ENCODE results near the gene SOX18. TPM values are rescaled to one million over a fixed set of nuclear protein-coding genes. Genes with fewer than 3 reads are reported as not detected.

SOX18 gene
- total and polyA plus RNA-seq, 2 of the 13 experiments (the other 11 are each of a cell fraction or from before 2014, with no cell fraction given), result 1.6 to 1.9 TPM

DNA sequence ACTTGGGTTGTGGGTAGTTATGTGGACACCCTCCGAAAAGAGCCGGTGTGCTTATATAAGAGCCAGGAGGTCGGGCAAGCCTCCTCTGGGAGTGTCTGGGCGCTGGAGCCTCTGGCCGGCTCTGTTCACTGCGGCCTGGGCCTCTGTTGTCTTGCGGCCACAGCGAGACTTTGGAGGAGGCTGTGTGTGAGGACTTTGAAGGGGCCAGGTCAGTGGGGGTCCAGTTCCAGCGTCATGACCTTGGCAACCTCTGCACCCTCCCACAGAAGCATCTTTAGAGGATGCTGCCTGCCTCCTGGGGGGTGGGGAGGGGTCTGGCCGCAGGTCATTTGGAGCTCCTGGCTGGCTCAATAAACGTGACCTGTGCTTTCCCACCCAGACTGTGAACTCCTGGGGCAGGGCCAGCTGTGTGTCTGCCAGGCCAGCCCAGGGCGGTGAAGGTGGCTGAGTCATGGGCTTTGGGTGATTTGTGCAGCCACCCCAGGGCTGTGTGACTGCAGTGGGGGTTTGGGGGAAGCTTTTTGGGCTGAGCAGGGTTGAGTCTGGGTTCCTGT, 14.8 kb upstream of the SOX18 start (continued):
- TF ChIP-seq, protein P1, sequence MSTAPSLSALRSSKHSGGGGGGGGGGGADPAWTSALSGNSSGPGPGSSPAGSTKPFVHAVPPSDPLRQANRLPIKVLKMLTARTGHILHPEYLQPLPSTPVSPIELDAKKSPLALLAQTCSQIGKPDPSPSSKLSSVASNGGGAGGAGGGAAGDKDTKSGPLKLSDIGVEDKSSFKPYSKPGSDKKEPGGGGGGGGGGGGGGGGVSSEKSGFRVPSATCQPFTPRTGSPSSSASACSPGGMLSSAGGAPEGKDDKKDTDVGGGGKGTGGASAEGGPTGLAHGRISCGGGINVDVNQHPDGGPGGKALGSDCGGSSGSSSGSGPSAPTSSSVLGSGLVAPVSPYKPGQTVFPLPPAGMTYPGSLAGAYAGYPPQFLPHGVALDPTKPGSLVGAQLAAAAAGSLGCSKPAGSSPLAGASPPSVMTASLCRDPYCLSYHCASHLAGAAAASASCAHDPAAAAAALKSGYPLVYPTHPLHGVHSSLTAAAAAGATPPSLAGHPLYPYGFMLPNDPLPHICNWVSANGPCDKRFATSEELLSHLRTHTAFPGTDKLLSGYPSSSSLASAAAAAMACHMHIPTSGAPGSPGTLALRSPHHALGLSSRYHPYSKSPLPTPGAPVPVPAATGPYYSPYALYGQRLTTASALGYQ (CRISPR knock-in tag; IDR thresholded peaks at IDR 0.05), result no peak
- TF ChIP-seq SMARCC2 (IDR thresholded peaks at IDR 0.05) (no peak), ZNF33B (CRISPR knock-in tag; IDR thresholded peaks at IDR 0.05) (no peak), HOMEZ (CRISPR knock-in tag; IDR thresholded peaks at IDR 0.05; ENCODE audit: low read depth) (peak; percentile 4; the same call in 1 of the 2 replicates), TP53 (CRISPR knock-in tag; conservative IDR thresholded peaks at IDR 0.05) (no peak), ZNF350 (CRISPR knock-in tag; IDR thresholded peaks at IDR 0.05; ENCODE audit: borderline replicate concordance, low read depth) (no peak), U2AF1 (optimal IDR thresholded peaks at IDR 0.05; ENCODE audit: low read depth, low read length) (peak; percentile 7), ZNF574 (CRISPR knock-in tag; IDR thresholded peaks at IDR 0.05) (no peak), ZFP82 (CRISPR knock-in tag; IDR thresholded peaks at IDR 0.05; ENCODE audit: borderline replicate concordance) (0 out of 2 replicates have a peak, but pooled peaks have one; percentile 73), ONECUT2 (CRISPR knock-in tag; IDR thresholded peaks at IDR 0.05) (no peak), ZNF883 (CRISPR knock-in tag; IDR thresholded peaks at IDR 0.05; ENCODE audit: not compliant biosample characterization) (no peak), FOXC1 (CRISPR knock-in tag; IDR thresholded peaks at IDR 0.05; ENCODE audit: borderline replicate concordance) (no peak; the same call in 1 of the 2 replicates), ZNF160 (CRISPR knock-in tag; IDR thresholded peaks at IDR 0.05) (no peak), TBP (CRISPR knock-in tag; IDR thresholded peaks at IDR 0.05) (no peak), ZSCAN9 (CRISPR knock-in tag; IDR thresholded peaks at IDR 0.05; ENCODE audit: borderline replicate concordance) (no peak), ARID2 (CRISPR knock-in tag; IDR thresholded peaks at IDR 0.05; ENCODE audit: borderline replicate concordance) (0 out of 2 replicates have a peak, but pooled peaks have one; percentile 53)
- TF ChIP-seq, protein P2, sequence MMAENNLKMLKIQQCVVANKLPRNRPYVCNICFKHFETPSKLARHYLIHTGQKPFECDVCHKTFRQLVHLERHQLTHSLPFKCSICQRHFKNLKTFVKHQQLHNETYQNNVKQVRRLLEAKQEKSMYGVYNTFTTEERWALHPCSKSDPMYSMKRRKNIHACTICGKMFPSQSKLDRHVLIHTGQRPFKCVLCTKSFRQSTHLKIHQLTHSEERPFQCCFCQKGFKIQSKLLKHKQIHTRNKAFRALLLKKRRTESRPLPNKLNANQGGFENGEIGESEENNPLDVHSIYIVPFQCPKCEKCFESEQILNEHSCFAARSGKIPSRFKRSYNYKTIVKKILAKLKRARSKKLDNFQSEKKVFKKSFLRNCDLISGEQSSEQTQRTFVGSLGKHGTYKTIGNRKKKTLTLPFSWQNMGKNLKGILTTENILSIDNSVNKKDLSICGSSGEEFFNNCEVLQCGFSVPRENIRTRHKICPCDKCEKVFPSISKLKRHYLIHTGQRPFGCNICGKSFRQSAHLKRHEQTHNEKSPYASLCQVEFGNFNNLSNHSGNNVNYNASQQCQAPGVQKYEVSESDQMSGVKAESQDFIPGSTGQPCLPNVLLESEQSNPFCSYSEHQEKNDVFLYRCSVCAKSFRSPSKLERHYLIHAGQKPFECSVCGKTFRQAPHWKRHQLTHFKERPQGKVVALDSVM (CRISPR knock-in tag; IDR thresholded peaks at IDR 0.05), result peak; percentile 26; the same call in 1 of the 2 replicates
- TF ChIP-seq, protein P3, sequence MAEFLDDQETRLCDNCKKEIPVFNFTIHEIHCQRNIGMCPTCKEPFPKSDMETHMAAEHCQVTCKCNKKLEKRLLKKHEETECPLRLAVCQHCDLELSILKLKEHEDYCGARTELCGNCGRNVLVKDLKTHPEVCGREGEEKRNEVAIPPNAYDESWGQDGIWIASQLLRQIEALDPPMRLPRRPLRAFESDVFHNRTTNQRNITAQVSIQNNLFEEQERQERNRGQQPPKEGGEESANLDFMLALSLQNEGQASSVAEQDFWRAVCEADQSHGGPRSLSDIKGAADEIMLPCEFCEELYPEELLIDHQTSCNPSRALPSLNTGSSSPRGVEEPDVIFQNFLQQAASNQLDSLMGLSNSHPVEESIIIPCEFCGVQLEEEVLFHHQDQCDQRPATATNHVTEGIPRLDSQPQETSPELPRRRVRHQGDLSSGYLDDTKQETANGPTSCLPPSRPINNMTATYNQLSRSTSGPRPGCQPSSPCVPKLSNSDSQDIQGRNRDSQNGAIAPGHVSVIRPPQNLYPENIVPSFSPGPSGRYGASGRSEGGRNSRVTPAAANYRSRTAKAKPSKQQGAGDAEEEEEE (CRISPR knock-in tag; IDR thresholded peaks at IDR 0.05; ENCODE audit: borderline replicate concordance), result peak; percentile 61; the same call in 1 of the 2 replicates
- TF ChIP-seq, protein P4, sequence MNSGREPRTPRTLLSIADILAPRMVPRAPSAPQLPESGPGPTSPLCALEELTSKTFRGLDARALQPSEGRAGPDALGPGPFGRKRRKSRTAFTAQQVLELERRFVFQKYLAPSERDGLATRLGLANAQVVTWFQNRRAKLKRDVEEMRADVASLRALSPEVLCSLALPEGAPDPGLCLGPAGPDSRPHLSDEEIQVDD (CRISPR knock-in tag; IDR thresholded peaks at IDR 0.05; ENCODE audit: borderline replicate concordance), result no peak

Measured in HepG2 (cell line).